NOMO-1 (cell line): Measurements from ENCODE around the gene SSBP3.

Experiments used
- DNase-seq, 2 experiments: peaks; one replicate each; lab custom pipeline; 2025; ENCODE audit not compliant: unreplicated experiment in 2 of 2; lab: John Stamatoyannopoulos, UW

SSBP3 gene

GRCh38 chr1:54272772-54273091 is 133.5 kb downstream of the SSBP3 start:
- DNase-seq, result no peak

- no peak for DNase-seq
Observed at GRCh38 chr1:54272134-54272533, 134.1 kb downstream of the SSBP3 start.

GRCh38 chr1:54271341-54271740 is 134.9 kb downstream of the SSBP3 start:
- no peak for DNase-seq

GRCh38 chr1:54270543-54270942 is 135.7 kb downstream of the SSBP3 start:
- no peak for DNase-seq

DNA sequence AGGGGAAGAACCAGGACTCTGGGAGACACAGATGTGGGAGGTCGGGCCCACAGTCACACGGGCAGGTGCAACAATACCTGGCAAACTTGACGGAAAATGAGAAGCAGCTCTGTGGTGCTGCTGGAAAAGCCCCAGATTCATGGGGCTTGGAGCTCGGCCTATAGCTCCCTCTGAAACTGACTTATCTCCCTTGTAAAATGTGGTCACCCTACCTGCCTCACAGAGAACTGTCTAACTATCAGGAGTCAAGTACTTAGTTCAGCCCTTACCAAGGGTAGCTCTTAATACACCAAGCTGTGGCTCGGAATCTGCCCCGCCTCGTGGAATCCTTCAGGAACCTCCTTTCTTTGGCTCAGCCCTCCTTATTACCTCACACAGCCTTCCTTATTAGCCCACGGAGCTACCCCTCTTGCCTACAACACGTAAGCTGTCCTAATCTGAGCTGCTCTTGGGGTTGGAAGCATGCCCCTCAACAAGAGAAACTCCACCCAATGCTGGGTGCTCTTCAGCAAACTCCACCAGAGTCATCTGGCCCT is 137.4 kb downstream of the SSBP3 start:
- no peak for DNase-seq

DNA sequence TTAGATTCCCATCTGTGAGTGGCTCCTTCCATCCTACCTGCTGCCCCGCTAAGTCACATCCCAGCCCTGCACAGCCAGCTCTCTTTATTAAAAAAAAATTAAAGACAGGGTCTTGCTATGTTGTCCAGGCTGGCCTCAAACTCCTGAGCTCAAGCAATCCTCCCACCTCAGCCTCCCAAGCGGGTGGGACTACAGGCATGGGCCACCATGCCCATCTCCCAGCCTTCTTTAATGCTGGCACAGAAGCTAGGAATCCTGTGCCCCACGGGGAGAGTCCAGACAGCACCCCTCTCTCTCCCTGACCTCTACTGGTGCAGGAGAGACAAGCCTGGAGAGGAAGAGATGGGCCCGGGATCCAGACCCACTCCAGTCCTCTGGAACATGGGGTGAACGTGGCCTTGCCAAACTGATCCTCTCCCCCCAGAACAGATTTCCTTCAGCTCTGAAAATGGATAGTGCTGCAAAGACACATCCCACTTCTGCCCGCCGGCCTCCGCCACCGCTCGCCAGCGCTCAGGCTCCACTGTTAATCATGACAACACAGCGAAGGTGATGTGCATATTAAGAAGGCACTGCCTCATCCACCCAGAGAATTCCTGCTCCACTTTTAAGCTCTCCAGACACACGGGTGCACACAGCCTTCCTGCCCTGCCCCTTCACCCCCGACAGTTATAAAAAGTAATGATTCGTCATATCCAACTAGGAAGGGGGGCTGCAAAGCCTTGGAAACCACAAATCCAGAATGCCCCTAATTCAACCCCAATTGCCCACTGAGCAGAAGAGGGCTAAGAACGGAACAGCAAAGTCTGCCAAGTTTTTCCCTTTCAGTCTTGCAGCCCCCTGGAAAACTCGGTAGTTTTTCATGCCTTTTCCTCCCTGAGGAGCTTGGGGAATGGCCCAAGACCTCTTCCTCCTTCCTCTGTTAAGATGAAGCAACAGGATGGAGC is 138.1 kb downstream of the SSBP3 start:
- DNase-seq, result no peak

DNA sequence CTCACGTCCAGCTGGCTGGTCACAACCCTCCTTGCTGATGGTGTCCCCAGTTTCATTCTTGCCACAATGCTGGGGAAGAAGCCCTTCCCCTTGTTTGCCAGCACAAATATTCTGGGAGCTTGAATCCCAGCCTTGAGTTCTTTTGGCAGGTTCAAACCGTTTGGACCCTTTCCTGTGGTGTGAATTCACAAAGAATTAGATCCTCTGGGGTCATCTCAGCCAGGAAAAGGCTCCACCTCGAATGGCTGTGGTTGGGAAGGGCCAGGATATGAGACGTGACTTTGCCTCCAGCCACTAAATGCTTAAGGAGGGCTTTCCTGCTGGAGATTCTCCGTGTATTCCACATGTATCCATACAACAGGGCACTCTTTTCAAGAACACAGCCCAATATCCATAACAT is 139.3 kb downstream of the SSBP3 start:
- DNase-seq, result no peak

DNA sequence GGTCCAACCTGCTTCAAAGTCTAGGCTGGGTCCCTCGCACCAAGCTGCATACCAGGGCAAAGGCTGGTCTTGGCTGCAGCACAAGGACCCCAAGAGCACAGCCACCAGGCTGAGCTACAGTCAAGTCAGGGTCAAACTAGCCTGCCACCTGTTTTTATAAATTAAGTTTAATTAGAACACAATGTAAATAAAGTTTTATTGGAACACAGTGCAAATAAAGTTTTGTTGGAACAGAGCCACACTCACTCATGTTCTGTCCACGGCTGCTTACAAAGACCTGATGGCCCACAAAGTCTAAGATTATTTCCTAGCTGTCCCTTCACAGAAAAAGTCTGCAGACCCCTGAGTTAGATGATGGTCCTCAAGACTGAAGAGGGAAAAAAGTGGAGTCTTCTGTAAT is 140.0 kb downstream of the SSBP3 start:
- DNase-seq, result no peak

DNA sequence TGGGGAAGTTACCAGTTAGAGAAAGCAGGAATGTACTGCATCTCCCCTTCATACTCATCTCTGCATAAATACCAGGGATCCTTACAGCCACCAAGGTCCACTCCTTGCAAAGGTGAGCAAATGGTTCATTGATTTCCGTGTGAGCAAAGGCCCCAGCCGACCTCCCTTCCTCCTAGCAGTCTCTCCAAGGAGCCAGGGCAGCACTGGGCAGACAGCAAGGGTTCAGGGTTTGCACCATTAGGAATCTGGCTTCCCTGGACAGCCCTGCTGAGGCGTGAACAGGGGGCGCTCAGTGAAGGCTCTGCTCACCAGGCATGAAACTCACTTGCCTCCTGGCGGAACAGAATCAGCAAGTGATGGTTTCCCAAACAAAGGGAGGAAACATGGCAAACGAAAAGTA is 140.5 kb downstream of the SSBP3 start:
- DNase-seq, result no peak

GRCh38 chr1:54265126-54265525 is 141.1 kb downstream of the SSBP3 start:
- DNase-seq, result no peak

GRCh38 chr1:54263601-54264226 is 142.5 kb downstream of the SSBP3 start:
- DNase-seq, result no peak

DNA sequence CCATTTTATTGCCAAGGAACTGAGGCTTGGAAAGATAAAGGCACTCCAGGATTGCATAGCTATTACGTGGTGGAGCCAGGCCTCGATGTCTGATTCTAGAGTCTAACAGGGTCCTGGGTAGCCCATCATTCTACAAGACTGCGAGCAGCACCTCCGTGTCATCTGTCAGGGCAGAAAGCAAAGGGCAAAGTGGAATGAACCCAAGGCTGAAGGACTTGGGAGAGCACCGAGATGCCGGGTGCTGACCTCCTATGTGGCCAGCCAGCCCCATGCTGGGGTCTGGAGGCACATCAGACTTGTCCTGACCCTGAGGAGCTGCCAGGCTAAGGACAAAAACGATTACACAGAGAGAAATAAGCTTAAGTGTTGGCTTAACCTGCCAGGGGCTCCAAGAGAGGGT is 143.9 kb downstream of the SSBP3 start:
- no peak for DNase-seq

GRCh38 chr1:54260810-54261209 is 145.4 kb downstream of the SSBP3 start:
- DNase-seq, result no peak

GRCh38 chr1:54259546-54260140 is 146.6 kb downstream of the SSBP3 start:
- DNase-seq, result no peak

DNA sequence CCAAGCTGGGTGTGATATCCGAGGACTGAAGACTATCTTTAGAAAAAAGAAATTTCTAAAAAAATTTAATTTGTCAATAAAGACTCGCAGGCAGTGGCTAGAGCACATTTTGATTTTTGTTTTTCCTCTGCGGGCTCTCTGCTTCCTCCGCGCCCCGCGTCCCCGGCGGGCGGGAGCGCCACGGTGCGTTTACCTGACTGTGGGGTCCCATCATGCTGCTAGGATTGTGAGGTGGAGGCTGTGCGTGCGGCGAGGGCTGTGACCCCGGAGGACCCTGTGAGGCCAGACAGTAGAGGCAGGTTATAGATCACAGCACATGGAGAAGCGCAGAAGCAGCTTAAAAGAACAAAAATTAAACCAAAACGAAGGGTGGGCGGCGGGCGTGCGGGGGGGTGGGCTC is 148.3 kb downstream of the SSBP3 start:
- no peak for DNase-seq

- no peak for DNase-seq
Observed at GRCh38 chr1:54257346-54257620, 148.9 kb downstream of the SSBP3 start.

DNA sequence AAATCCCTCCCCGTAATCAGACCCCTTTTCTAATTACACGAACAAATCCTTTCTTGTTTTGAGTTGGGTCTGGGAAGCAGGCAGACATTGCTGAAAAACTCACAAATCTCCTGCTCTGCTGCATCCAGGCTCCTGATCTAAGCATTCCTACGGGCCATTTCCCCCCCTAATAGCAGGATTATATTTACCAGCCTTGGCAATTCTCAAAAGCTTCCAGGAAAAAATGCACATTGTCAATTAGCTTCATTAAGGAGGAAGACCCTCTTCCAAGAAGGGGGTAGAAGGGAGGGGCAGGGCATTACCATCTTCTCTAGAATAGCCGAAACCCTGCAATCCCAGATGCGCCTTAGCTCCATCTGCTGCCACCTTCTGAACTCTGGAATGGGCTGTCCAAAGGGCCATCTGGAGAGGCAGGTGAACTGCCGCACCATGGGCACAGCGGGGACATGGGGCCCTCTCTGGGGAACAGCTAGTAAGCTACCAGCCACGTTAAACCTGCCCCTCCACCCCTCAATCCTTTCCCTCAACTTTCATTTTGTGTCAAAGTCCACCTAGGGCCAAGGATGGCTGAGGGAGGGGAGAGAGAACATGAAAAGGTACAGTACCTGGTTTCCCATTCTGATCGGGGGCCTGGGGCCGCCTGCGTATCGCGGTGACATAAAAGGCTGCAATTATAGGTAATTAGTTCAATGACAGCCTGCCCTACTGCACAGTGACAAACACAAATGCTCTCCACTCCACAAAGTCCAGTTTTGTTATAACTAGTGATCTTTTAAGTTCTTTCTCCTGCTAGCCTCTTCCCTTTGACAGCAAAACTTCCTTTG is 149.5 kb downstream of the SSBP3 start:
- DNase-seq, result no peak

GRCh38 chr1:54255026-54255702 is 151.0 kb downstream of the SSBP3 start:
- no peak for DNase-seq

DNA sequence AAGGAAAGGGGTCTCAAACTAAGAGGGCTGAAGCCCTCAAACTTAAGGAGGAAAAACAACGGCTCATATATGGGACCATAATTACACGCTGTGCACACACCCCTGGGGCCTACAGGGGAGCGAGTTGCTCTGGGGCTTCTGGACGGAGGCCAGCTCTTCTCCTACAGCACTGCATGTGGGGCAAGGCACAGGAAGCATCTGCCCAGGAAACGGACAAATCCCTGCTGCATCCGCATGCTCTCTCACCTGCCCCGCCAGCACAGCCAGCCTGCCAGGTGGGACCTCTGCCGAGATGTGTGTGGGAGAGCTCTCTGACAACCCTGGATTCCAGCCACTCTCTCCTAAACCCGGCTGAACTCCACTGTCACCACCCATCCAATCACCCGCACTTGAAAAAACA is 152.1 kb downstream of the SSBP3 start:
- DNase-seq, result no peak

GRCh38 chr1:54253480-54253879 is 152.7 kb downstream of the SSBP3 start:
- DNase-seq, result no peak
